GM12892 (cell line): ENCODE results near the gene GRIP2.

Source experiments
- POLR2A ChIP-seq: IDR thresholded peaks from 2 replicates; pipeline ENCODE4 v1.6.1; 2011; ENCODE audit warnings: low read depth, low read length, control low read depth
- TAF1 ChIP-seq: IDR thresholded peaks from 2 replicates; pipeline ENCODE4 v1.6.1; 2011; ENCODE audit warnings: low read depth, mild to moderate bottlenecking, control low read depth, low read length, borderline replicate concordance

GRCh38 chr3:14534516-14535191 lies 5.5 kb downstream of the GRIP2 start:
- TF ChIP-seq POLR2A = no peak
- no peak for TF ChIP-seq TAF1
